Hindlimb muscle (tissue), 1 donor: Measurements from ENCODE around the gene MRPS18A. TPM values are rescaled to one million over a fixed set of nuclear protein-coding genes. Genes with fewer than 3 reads are reported as not detected.
"Not testable (repeated sequence)": the region's sequence is repeated elsewhere in the genome, so short reads cannot be mapped to it uniquely, and the experiment has no call there.

ENCODE experiments used
- DNase-seq: peaks from one replicate; pipeline ENCODE4 v3.0.0-alpha.2; 2013
- polyA plus RNA-seq: library from polyadenylated mRNA; unstranded; fragments of 120-200 nt; gene quantifications from one replicate; pipeline ENCODE4 v1.2.1, GENCODE V29; 2013; ENCODE audit not compliant: insufficient read length

MRPS18A gene
- polyA plus RNA-seq, 1 donor = 31.9 TPM

DNA sequence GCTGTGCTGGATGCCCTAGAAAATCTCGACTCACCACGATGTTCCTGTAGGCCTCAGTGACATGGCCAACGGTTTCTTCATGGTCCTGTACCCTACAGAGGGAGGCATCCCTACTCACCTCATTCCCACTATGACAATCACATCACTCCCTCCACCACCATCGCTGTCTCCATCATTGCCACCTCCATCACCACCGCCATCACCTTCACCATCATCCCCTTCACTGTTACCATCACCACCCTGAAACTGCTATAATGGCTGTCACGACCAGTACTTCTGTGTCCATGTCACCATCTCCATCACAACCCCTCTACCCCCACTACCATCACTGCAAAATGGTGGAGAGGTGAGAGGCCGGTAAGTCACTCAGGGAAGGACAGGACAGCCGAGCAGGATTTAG, 29.8 kb upstream of the MRPS18A start:
- DNase-seq = no peak

DNA sequence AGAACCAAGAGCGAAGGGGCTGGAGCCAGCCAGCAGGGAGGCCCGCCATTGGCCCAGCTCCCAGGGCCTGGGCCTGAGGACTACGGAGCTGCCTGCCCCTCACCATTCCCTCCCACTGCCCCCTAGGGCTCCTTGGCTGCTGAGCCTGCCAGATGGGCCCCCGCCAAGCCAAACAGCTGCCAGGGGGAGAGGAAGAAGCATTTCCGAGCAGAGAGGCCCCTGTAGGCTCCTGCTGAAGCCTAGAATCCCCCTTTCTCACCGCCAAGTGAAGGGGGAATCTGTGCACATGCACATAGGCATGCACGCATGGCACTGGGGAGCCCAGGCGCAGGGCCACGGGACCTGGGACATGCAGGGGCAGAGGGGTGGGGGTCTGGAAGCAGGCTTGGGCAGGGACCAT, 28.5 kb upstream of the MRPS18A start:
- peak; percentile 74 for DNase-seq

DNA sequence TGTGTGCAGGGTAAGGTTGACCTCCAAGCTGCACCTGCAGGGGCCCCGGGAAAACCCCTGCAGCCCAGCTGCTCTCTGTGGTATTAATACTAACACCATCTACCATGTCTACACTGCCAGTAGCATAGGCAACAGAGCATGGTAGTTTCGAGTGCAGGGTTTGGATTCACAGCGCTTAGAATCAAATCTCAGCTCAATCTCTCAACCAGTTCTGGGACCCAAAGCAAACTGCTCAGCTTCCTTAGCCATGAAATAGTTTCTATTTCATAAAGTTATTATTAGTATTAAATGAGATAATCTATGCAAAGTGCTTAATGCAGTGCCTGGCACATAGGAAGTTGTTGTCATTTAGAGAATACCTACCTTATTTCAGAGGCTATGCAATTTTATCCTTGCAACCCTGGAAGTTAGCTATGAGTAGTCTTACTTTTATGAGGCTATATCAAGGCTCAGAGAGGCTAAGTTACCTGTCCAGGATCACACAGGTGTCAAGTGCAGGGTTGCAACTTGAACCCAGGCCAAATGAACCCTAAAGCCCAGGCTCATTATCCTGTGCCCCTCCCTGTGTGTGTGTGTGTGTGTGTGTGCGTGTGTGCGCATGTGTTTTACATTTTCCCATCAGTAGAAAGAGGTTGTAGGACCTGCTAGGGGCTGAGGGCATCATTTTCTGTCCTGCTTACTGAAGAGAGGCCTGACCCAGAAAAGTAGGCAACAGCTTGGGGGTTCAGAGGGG, 27.6 kb upstream of the MRPS18A start:
- no peak for DNase-seq

DNA sequence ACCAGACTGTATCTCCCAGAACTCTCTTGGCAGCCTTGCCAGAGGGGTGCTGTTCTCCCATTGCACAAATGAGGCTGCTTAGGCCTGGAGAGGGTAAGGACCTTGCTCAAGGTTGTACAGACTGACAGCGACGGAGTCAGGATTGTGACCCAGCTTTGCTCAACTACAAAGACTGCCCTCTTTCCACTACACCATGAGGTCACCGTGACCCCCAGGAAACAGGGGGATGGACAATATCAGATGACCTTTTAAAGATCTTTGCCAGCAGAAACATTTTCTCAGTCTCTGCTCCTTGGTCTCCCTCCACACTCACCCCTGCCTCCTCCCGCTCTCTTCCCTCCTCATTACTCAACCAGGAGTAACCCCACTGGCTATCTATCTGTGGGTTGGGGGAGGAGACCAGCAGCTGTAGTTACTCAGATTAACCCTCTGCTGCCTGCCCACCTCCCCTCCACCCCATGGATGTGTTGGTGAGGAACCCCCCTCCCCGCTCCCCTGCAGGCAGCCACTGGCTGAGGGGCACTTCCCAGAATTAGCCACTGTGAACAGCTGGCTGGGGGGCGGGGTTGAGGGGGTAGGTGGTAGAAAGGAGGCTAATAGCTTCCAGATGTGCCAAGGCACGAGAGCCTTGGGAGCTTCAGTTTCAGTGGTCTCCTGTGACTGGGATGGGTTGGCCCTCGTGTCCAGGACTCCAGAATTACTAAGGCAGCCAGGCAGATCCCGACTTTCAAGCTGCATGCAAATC, 26.9 kb upstream of the MRPS18A start:
- DNase-seq = peak; percentile 69

DNA sequence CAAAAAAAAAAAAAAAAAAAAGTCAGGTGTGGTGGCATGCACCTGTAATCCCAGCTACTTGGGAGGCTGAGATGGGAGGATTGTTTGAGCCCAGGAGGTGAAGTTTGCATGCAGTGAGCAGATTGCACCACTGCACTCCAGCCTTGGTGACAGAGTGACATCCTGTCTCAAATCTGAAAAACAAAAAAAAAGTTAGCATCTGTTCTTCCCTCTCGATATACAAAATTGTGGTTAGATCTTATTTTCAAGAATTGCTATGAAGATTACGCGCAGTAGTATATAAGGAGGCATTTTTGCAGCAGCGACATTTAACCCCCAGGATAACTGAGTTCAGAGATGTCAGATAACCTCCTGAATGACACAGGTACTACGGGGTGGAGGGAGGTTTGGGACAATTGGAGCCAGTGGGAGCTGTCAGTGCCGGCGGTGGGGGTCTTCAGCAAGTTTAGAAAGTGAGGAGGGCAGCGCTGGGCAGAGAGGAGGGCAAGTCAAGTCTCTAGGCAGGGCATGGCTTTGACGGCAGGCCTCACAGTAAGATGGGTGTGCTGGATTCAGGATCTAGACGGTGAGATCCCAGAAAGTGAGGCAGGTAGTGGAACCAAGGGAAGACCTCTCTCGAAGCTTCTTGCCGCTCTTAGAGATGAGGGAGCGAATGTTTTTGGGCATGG, 26.2 kb upstream of the MRPS18A start:
- no peak for DNase-seq

DNA sequence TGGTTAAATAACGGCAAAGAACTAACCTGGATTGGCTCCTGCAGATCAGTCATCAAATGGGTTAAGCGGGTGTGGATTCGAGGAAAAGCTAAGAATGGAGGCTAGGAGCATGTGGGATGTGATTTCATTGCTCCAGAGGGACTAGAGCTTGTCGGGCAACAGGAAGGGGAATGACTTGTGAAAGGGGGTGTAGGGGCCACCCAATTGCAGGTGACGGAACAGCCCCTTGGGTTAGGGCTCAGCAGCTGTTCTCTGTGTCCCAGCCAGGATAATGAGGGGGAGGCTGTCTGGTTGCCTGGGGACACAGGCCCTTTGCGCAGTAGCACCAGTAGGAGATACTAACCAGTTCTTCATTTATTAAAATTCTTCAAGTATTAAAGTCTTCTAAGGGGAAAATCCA, 25.0 kb upstream of the MRPS18A start:
- DNase-seq = no peak

DNA sequence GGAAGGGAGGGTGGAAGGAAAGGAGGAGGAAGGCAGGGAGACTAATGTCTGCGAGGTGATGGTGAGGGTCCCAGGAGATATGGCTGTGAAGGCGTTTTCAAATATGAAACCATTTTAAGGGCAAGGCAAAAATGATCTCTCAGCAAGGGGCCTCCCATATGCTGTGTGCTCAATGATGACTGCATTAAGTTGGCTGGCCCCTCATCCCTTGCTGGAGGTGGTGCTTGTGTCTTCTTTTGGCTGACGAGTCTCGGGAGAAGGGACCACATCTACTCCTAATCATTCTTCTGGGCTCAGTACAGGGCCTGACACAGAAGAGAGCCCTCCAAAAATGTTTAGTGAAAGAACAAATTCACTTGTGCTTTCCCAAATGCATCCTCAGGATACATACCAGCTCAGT, 23.0 kb upstream of the MRPS18A start:
- DNase-seq = no peak

DNA sequence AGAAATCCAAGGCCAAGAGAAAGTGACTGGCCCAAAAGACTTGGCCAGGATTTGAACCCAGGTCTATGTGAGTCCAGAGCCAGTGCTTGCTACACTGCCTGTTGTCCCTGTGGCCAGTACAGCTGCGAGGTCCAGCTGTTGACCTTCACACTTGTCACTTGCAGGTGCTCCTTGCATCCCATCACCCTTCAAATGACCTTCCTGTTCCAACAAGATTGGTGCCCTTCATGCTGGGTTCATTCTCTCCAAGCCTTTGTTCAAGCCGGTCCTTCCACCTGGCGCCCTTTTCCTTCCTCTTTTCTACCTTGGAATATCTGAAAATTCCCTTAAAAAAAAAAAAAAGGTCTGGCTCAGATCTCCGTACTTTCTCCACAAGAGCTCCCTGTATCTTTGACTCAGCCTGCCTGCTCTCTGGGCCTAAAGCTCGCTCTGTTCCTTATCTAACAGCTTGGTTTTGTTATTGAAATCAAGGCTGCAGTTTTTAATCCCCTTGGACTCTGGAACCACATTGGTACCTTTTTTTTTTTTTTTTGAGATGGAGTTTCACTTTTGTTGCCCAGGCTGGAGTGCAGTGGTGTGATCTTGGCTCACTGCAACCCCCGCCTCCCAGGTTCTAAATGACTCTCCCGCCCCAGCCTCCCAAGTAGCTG, 22.2 kb upstream of the MRPS18A start:
- DNase-seq = no peak

DNA sequence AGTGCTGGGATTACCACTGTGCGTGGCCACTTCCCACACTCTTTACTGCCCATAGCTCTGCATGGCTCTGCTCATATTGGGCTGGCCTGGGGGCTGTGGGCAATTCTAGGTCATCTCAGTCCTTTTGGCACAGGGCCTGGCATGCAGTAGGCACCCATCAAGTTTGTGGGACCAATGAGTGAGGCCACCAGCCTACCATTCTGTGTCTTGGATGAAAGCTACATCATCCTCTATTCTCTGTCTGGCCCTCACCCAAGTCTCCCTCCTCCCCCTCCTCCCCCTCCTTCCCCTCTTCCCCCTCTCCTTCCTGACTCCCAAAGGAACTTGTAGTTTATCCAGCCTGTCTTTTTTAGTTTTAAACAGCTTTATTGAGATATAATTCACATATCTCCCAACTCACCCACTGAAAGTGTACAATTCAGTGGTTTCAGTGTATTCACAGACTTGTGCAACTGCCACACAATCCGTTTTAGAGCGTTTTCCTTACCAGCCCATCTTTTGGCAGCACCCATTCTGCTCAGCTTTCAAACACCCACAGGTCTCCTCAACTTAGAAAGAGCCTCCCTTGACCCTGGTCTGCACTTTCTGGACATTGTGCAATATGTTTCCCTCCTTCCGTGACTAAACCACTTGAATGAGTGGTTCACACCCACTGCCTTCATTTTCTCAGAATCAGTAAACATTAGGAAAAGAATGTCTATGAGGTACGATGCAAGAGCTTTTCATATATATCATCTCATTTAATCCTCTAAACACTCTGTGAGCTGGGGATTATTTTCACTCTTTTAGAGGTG, 21.5 kb upstream of the MRPS18A start:
- DNase-seq = no peak

DNA sequence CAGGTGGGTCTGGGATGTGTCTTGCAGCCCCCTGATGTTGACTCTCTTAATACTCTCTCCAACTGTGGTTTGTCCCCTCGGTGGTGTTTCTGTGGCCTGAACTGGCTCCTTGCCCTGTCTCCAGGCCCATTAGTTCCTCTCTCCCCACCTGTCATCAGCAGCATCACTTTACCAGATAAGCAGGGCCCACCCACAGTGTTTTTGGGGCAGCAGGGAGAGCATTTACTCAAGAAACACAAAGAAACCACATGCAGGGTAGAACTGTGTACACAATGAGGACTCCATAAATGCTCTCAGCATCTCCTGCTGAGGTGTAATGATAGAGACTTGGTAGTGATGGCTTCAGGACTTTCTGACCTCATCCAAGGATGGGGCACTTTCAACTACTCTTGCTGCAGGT, 20.2 kb upstream of the MRPS18A start:
- DNase-seq = no peak

DNA sequence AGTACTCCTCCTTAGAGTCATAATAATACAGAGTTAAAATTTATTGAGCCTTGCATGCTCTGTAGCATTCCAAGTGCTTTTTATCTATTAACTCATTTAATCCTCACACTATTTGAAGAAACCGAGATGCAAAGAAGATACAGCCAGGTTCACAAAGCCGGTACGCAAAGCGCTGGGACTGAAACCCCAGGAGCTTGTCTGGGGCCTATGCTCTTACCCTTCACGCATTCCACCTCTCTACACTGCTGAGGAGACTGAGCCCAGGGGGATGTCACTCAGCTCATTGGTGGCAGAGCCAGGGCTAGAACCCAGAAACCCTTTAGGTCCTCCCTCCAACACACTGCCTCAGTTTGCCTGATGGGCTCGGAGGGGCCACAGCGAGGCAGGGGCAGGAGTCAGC, 19.7 kb upstream of the MRPS18A start:
- no peak for DNase-seq

DNA sequence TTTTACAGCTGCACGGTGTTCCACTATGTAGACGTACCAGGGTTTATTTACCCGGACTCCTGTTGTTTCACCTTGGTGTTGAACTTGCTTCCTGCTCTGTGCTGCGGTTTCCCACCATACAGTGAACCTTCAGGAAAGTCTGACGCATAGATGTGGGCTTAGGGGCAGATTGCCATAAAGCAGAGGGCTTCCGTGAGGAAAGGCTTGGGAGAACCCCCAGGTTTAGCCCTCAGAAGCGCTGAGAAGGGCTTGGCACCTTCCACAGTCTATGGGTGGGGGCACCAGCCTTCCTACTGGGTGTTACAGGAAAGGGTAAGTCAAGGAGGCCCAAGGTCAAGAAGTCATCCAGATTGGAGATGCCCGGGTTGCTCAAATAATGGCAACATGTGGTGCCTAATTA, 19.2 kb upstream of the MRPS18A start:
- no peak for DNase-seq

DNA sequence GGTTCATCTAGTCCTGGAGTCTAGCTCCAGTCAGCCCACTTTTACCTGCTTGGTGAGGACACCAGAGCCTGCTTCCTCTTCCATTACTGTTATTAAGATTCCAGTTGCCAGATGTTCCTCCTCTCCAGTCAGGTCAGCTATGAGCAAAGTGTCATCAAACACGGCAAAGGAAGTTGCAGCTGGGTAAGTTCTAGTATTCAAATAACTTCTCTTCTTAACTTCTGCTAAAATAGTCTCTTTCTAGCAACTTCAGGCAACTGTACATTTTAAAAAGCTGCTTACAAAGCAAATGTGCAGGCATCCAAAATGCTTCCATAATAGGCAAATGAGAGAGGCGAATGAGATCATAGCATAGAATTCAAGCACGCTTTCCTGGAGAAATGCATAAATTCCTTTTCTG, 18.4 kb upstream of the MRPS18A start:
- peak; percentile 64 for DNase-seq

DNA sequence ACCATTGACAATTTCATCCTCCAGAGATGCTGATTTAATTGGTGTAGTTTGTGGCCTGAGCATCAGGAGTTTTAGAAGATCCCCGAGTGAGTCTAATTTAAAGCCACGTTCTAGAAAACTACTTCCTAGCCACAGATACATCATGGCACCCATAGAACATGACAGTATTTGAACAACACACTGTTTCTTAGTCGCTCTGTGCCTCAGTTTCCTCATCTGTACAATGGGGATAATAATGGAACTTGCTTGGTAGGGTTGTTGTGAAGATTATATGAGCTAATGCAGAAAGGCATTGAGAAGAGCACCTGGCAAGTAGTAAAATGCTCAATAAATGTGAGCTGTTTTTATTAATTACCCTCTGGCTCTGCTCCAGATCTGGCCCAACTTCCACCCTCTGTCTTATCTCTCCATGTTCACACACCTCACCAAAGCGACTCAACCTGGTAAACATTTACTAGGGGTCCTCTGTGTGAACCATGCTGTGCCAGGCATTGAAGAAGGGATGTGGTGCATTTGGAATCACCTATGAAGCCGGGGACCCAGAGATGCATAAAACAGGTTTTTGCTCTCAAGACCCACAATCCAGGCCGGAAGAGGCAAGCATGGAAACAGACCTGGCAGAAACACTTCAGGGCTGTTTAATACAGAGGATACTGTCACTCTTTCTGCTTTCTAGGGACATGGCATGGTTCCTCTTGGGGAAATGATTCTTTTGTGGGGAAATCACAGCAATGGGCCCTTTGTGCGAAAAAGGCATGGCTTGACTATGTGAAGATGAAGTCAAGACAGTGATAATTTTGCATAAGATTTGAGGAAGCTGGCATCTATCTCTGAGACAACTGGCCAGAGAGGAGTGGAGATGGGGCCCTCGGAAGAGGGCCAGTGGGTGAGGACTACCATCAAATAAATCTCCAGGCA, 16.2 kb upstream of the MRPS18A start:
- no peak for DNase-seq

DNA sequence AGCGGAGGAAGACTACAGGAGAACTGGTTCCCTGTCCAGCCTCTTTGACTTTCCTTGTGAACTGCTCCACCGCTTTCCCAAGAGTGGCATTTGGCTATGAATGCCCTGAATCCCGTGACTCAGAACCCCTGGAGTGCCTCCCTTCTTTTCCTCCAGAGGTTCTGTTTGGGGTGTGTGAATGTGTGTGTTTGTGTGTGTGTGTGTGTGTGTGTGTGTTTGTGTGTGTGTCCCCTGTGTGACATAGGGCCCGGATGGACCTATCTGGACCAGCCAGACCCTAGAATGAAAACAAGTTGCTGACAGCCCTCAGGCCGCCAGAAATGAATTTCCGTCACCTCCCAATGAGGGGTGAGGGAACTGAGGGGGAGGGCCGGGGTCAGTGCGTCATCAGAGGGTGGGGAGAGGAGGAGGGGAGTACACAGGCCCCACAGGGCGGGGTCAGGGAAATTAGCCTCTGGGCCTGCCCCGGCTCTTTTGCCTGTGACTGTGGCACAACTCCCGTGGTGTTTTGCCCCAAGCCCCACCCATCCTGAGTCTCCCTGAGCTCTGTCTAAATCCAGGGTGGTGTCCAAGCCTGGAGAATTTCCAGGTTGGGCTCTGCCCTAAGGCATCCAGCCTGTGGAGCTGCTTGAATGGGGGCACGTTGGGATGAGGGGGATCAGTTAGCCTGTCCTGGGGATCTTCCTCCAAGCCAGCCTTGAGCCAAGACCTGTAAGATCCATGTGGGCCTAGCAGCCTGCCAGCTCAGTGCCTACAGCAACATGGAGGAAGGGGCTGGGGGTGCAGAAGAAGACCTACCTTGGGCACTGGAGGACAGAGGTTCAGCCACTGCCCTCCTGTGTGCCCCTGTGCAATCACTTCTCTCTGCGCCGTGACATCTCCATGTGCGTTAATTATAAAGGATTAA, 15.2 kb upstream of the MRPS18A start:
- peak; percentile 79 for DNase-seq

DNA sequence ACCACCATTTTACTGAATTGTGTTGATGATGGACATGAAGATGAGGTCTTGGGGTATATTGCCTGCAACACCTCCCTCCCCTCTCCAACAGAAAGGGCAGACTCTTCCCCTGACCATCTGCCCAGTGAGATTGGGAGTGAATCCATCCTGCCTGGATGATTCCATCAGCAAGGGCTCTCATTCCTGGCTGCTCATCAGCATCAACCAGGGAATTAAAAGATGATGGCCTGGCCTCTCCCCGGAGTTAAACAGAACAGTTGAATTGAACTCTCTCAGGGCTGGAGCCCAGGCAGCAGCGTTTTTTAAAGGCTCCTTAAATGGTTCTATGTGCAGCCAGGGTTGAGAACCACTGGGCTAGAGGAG, 14.6 kb upstream of the MRPS18A start:
- no peak for DNase-seq

DNA sequence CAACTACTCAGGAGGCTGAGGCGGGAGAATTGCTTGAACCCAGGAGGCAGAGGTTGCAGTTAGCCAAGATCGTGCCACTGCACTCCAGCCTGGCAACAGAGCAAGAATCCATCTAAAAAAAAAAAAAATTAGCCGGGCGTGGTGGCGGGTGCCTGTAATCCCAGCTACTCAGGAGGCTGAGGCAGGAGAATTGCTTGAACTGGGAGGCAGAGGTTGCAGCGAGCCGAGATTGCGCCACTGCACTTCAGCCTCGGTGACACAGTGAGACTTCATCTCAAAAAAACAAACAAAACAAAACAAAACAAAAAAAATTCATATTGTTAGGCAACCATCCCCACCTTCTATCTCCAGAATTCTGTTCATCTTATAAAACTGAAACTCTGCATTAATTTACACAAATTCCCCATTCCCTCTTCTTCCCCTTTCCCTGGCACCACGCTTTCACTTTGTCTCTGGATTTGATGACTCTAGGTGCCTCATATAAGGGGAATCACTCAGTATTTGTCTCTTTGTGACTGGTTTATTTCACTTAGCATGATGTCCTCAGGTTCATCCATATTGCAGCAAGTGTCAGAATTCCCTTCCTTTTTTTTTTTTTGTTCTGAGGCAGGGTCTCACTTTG, 13.5 kb upstream of the MRPS18A start:
- DNase-seq = not testable (repeated sequence)

DNA sequence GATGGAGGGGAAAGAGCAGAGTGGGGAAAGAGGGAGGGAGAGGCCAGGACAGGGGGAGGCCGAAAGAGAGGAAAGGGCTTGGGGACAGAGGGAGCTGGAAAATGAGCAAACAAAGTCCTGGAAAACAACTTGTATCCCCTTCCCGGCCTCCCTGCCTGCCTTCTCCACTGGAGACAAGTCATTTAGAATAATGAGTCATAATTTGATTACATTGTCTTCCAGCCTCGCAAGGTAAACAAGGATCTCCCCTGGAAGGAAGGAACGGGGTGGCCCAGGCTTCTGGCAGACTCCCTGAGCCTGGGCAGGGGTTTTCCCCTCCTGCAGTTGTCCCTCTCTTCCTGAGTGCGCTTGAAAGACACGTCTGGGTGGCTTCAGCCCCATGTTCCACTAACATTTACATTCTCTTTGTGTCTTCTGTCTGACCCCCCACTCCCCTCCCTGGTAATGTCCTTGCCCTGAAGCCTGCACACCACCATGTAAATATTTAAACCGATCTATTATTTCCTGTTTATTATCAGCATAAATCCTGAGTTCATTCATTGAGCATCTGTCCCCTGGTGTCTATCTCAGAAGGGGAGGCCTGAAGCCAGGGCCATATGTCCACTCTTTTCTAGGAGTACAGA, 12.1 kb upstream of the MRPS18A start:
- DNase-seq = no peak
